RCC 7860 (cell line): ENCODE measurements around the gene NCAPD2.
"Not testable (repeated sequence)": the region's sequence is repeated elsewhere in the genome, so short reads cannot be mapped to it uniquely, and the experiment has no call there.

Experiments
- DNase-seq: peaks from one replicate; pipeline ENCODE4 v3.0.0-alpha.2; 2015; ENCODE audit warnings: low spot score
- FAIRE-seq: peaks from 2 replicates; lab custom pipeline; 2012; peaks lifted over from hg19 to GRCh38; lab: Jason Lieb, UNC

The NCAPD2 gene

DNA sequence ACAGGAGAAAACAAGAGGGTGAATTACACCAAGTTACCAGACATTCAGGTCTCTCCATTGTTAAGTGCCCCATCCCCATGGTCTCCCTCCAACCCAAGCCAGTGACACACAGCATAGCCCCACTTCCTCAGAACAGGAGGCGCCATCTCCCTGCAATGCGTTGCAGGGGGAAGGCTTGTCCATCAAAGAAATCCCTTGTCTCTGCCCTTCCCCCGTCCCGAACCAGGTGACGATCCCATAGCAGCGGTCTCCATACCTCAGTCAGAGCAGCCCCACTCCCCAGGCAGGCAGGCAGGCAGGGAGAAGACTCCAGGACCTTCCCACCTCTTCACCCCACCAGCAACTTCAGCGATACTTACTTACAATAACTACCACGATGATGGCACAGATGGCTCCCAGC, 29.4 kb upstream of the NCAPD2 start:
- FAIRE-seq: no peak
- no peak for DNase-seq

GRCh38 chr12:6465467-6466183, 28.3 kb upstream of the NCAPD2 start:
- FAIRE-seq (no peak), DNase-seq (peak; percentile 41)

DNA sequence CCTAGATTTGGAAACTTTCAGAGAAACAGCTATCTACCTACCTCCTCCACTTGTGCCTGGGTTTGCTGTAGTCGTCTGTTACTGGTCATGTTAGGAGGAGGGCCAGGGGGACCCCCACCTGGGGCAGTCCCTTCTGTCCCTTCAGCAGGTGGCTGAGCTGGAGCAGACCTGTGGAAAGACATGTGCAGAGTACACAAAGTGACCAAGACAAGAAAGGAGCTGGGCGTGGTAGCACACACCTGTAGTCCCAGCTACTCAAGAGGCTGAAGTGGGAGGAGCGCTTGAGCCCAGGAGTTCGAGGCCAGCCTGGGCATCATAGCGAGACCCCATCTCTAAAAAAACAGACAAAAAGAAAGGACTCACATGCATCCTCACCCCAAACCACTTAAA, 27.7 kb upstream of the NCAPD2 start:
- DNase-seq (no peak), FAIRE-seq (no peak)

DNA sequence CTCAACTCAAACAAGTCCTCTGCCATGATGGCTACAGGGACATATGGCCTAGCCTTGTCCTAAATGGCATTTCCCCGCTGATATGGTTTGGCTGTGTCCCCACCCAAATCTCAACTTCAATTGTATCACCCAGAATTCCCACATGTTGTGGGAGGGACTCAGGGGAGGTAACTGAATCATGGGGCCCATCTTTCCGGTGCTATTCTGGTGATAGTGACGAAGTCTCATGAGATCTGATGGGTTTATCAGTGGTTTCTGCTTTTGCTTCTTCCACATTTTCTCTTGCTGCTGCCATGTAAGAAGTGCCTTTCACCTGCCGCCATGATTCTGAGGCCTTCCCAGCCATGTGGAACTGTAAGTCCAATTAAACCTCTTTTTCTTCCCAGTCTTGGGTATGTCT, 27.2 kb upstream of the NCAPD2 start:
- not testable (repeated sequence) for DNase-seq, FAIRE-seq

- DNase-seq, FAIRE-seq: not testable (repeated sequence)
Measured at GRCh38 chr12:6467571-6468282, 26.2 kb upstream of the NCAPD2 start.

GRCh38 chr12:6468283-6468575, 25.7 kb upstream of the NCAPD2 start:
- no peak for FAIRE-seq
- DNase-seq: no peak

GRCh38 chr12:6469092-6469491, 24.8 kb upstream of the NCAPD2 start:
- FAIRE-seq: no peak
- no peak for DNase-seq

- FAIRE-seq: no peak
- DNase-seq: no peak
Measured at GRCh38 chr12:6469609-6470374, 24.1 kb upstream of the NCAPD2 start.

- DNase-seq (peak; percentile 87), FAIRE-seq (peak; percentile 51)
Measured at GRCh38 chr12:6470375-6471163, 23.3 kb upstream of the NCAPD2 start, which contains the start of gene VAMP1. Gene VAMP1, minus strand, starts transcription at chr12:6470677. Its CDS starts 146 bp downstream, at chr12:6470531.

- no peak for FAIRE-seq
- peak; percentile 32 for DNase-seq
Measured at GRCh38 chr12:6471989-6472360, 21.9 kb upstream of the NCAPD2 start.

- DNase-seq (no peak), FAIRE-seq (no peak)
Measured at GRCh38 chr12:6472491-6472890, 21.4 kb upstream of the NCAPD2 start.

- DNase-seq, FAIRE-seq: not testable (repeated sequence)
Measured at GRCh38 chr12:6475233-6475975, 18.5 kb upstream of the NCAPD2 start.

- FAIRE-seq (no peak), DNase-seq (peak; percentile 24)
Measured at GRCh38 chr12:6476489-6476888, 17.4 kb upstream of the NCAPD2 start.

DNA sequence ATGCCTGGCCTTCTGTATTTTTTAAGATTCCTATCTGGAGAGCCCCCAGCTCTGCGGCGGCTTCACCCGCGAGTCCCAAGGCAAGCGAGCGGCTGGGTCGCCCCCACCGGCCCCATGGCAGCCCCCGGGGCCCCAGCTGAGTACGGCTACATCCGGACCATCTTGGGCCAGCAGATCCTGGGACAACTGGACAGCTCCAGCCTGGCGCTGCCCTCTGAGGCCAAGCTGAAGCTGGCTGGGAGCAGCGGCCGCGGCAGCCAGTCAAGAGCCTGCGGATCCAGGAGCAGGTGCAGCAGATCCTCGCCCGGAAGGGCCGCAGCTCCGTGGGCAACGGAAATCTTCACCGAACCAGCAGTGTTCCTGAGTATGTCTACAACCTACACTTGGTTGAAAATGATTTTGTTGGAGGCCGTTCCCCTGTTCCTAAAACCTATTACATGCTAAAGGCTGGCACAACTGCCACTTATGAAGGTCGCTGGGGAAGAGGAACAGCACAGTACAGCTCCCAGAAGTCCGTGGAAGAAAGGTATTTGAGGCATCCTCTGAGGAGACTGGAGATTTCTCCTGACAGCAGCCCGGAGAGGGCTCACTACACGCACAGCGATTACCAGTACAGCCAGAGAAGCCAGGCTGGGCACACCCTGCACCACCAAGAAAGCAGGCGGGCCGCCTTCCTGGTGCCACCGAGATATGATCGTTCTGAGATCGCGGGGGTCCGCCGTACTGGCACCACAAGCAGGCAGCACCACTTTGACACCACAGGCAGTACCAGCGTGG, 16.1 kb upstream of the NCAPD2 start:
- not testable (repeated sequence) for FAIRE-seq, DNase-seq

GRCh38 chr12:6478416-6478815, 15.5 kb upstream of the NCAPD2 start:
- FAIRE-seq (no peak), DNase-seq (no peak)

DNA sequence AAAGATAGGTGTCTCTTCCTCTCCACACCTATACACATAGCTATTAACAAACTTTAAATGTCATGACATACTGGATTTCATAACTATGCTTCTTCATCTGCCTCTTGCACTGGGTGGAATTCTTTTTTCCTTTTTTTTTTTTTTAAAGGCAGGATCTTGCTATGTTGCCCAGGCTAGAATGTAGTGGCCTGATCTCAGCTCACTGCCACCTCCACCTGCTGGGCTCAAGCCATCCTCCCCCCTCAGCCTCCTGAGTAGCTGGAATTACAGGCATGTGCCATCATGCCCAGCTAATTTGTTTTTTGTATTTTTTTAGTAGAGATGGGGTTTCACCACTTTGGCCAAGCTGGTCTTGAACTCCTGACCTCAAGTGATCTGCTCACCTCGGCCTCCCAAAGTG, 5.7 kb upstream of the NCAPD2 start:
- FAIRE-seq (no peak), DNase-seq (no peak)

GRCh38 chr12:6489449-6489848, 4.5 kb upstream of the NCAPD2 start:
- no peak for DNase-seq
- FAIRE-seq: no peak

GRCh38 chr12:6490673-6491072, 3.2 kb upstream of the NCAPD2 start:
- not testable (repeated sequence) for FAIRE-seq

GRCh38 chr12:6492838-6493496, 935 bp upstream of the NCAPD2 start, which contains the start of gene MRPL51:
Gene MRPL51, minus strand, starts transcription at chr12:6493262. Its CDS starts 126 bp downstream, at chr12:6493136.
- DNase-seq (peak; percentile 80), FAIRE-seq (peak; percentile 35)

More at GRCh38 chr12:6490673-6491072, 3.2 kb upstream of the NCAPD2 start:
- DNase-seq: not testable (repeated sequence)
